Memory B cell (primary cell): Measurements from ENCODE around the gene IFNA1.

Source experiments
- ATAC-seq: fragments of 150-1000 bp; cut with Tn5 transposase; 2 replicates; pipeline ENCODE4 v1.10.0; 2021; ENCODE audit warnings: low read depth, mild to moderate bottlenecking, moderate library complexity
- DNase-seq, 2 donors: peaks; one replicate each; pipeline ENCODE4 v3.0.0; 2022; ENCODE audit warnings: low spot score in 2 of 2
- H3K27ac Mint-ChIP-seq: one replicate; pipeline ENCODE4 v1.8.0; 2022; ENCODE audit warnings: mild to moderate bottlenecking, moderate library complexity, mixed read lengths
- H3K27me3 Mint-ChIP-seq: one replicate; pipeline ENCODE4 v1.8.0; 2022; ENCODE audit warnings: mixed read lengths
- H3K36me3 Mint-ChIP-seq: one replicate; pipeline ENCODE4 v1.8.0; 2022; ENCODE audit warnings: mild to moderate bottlenecking, mixed read lengths
- H3K4me1 Mint-ChIP-seq: one replicate; pipeline ENCODE4 v1.8.0; 2022; ENCODE audit warnings: mixed read lengths
- H3K4me3 Mint-ChIP-seq: one replicate; pipeline ENCODE4 v1.8.0; 2022; ENCODE audit warnings: mild to moderate bottlenecking, moderate library complexity, mixed read lengths
- H3K9me3 Mint-ChIP-seq: one replicate; pipeline ENCODE4 v1.8.0; 2022; ENCODE audit warnings: mixed read lengths

The IFNA1 gene

DNA sequence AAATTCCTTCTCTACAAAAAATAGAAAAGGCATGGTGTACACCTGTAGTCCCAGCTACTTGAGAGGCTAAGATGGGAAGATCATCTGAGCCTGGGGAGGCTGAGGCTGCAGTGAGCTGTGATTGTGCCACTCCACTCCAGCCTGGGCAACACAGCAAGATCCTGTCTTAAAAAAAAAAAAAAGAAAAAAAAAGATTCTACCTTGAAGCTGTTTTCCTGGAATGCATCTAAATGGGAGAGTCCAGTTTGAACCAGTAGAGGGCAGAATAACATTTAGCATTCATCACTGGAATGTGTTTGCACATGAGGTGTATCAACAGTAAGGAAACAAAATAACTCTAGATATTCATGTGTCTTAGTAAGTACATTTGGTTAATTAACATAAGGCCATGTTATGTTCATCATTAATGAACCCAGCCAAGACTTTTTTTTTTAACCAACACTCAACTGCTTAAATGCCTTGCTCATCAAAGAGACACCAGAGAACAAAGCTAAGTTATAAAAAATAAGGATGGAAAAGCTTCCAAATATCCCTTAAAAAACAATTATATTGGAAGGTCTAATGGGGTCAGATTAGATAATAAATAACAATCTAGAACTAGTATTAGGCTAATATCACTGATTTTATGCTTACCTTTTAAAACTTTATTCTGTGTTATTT is 25.8 kb downstream of the IFNA1 start:
- no peaks in the 10 kb centered on the region for H3K4me1 Mint-ChIP-seq
- ATAC-seq (no peak), DNase-seq (peak in 1 of 2 donors; percentile 7)
- H3K27me3 Mint-ChIP-seq: peaks cover 5% of the 10 kb centered on the region
- H3K27ac Mint-ChIP-seq: no peak overlapping the region
- no peak overlapping the region for H3K4me3 Mint-ChIP-seq
- no peaks in the 10 kb centered on the region for H3K36me3 Mint-ChIP-seq
- peaks cover 7% of the 10 kb centered on the region for H3K9me3 Mint-ChIP-seq

DNA sequence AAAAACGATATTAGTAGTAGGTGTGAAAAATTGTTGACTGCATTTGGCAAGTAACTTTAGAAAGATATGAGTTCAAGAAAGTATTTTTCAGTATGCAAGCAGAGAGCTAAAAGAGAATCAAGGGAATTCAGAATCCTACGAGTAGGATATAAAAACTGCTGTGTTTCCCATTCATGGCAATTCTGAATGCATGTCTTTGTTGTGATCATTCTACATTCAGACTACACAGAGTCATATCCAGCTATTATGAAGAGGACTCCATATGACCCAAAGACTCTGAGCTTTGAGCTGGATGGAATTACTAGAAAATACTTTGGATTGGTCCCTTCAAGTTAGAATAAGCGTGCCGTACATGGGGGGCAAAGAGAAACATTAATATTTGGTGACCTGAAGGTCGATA is 29.9 kb downstream of the IFNA1 start:
- ATAC-seq (no peak), DNase-seq (no peak)
- Mint-ChIP-seq H3K9me3 (no peaks in the 10 kb centered on the region), H3K4me1 (no peaks in the 10 kb centered on the region), H3K36me3 (no peaks in the 10 kb centered on the region), H3K4me3 (no peak overlapping the region), H3K27me3 (peaks cover 10% of the 10 kb centered on the region), H3K27ac (no peak overlapping the region)

DNA sequence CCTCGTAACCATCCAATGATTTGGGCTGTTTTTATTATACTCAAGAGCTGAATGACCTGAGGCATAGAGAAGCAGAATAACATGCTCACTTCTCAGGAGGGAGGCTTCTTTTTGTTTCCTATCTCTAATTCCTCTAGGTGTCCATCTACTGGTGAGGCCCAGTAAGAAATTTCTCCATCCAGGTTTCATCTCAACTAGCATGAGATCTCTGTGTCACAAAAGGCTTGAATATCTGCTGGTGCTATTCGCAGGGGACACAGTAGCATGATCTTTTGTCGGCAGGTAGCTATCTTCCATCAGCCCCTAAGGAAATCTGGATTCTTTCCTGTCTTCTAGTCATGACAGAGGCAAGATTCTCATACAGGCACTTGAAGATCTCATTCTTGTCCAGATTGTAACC is 33.0 kb downstream of the IFNA1 start:
- Mint-ChIP-seq H3K9me3 (no peaks in the 10 kb centered on the region), H3K27me3 (peaks cover 11% of the 10 kb centered on the region), H3K4me1 (no peaks in the 10 kb centered on the region), H3K36me3 (no peaks in the 10 kb centered on the region), H3K27ac (no peak overlapping the region), H3K4me3 (no peak overlapping the region)
- ATAC-seq (no peak), DNase-seq (no peak)

DNA sequence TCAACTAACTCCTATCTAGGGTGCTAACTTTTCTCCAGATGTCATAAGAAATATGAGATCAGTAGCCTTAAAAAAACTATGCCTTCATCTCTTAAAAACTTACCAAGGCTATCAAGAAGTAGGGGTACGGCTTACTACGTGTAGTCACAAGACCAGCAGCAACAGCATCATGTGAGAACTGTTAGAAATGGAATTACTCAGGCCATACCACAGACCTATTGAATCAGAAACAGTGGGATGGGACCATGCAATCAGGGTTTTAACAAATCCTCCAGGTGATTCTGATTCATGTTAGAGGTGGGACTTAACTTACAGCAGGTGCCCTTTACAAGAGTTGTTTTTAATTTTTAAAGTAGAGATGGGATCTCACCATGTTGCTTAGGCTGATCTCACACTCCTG is 37.2 kb downstream of the IFNA1 start:
- ATAC-seq: no peak
- H3K4me3 Mint-ChIP-seq: no peak overlapping the region
- no peak overlapping the region for H3K27ac Mint-ChIP-seq
- peaks cover 12% of the 10 kb centered on the region for H3K27me3 Mint-ChIP-seq
- H3K4me1 Mint-ChIP-seq: peaks cover 5% of the 10 kb centered on the region
- H3K36me3 Mint-ChIP-seq: no peaks in the 10 kb centered on the region
- H3K9me3 Mint-ChIP-seq: no peaks in the 10 kb centered on the region
- DNase-seq: no peak

DNA sequence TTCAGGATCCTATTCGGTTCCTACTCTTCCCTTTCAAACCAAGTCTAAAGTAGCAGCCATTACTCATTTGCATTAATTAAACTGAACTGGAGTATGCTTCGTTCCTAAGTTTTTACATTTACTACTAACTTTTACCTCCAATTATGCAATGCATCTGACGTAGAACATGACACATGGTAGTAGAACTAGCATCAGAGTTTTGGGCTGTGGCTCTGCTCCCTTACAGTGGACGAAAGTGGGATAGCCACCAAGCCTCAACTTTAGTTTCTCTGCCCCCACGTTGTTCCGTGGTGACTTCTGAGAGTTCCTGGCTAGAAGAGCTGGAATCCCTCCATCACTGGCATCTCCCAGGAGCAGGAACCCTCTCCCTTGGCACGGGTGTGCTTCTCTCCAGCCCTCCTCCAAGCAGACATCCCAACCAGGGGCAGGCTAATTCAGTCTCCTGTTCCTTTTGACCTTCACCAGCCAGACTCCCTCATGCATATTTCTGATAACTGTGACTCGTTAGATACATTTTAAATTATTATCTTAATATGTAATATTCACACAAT is 39.0 kb downstream of the IFNA1 start:
- DNase-seq (no peak), ATAC-seq (no peak)
- Mint-ChIP-seq H3K27me3 (peaks cover 8% of the 10 kb centered on the region), H3K36me3 (no peaks in the 10 kb centered on the region), H3K27ac (no peak overlapping the region), H3K4me3 (no peak overlapping the region), H3K4me1 (peaks cover 5% of the 10 kb centered on the region), H3K9me3 (peaks cover 2% of the 10 kb centered on the region)

DNA sequence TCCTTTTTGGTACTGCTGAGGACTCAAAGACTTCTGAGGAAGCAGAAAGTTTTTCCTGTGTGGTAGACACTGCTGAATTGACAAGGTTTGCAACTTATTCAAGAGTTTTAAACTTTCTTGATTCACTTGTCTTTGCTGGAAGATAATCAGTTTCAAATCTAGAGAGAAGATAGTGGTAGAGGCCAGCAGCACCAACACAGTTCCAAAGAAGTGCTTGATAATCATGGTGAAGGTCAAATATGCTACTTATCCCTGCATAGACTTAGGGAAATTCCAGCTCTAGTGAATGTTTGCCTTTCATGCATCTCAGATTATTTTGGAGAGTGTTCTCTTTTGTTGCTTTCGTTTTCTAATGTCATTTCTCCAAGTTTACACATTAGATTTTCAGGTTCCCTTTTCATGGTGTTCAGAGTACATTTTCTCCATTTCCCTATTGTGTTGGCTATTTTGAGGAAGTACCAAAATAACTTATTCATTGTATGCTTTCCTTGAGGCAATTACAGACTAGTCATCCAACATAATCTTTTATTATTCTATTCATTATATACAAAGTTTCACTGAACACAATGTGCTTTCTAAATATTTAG is 41.3 kb downstream of the IFNA1 start:
- H3K36me3 Mint-ChIP-seq: no peaks in the 10 kb centered on the region
- DNase-seq (no peak), ATAC-seq (peak; percentile 56)
- H3K27me3 Mint-ChIP-seq: peaks cover 4% of the 10 kb centered on the region
- peaks cover 5% of the 10 kb centered on the region for H3K4me1 Mint-ChIP-seq
- H3K9me3 Mint-ChIP-seq: peaks cover 10% of the 10 kb centered on the region
- H3K4me3 Mint-ChIP-seq: no peak overlapping the region
- no peak overlapping the region for H3K27ac Mint-ChIP-seq

DNA sequence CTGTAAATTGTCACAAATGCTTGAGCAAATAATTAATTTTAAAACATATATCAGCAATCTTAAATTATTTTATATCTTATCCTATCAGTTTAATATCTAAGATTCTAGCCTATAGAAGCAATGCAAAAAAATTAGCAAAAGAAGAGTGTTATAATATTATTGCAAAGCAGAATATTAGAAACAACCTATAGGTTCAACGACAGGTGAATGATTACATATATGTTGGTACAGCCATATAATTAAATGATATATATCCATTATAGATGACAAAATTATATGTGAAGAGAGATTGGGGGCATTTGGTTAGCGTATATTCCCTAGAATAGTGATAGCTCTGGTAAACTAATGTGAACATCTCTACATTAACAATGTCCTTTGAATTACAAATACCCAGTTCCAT is 42.0 kb downstream of the IFNA1 start, which contains the start of gene IFNE:
Gene IFNE (minus strand): TSS at position 101 of the 400 bp plus-strand sequence. CDS start 619 bp downstream, outside the sequence.
- Mint-ChIP-seq H3K27me3 (peaks cover 4% of the 10 kb centered on the region), H3K9me3 (peaks cover 10% of the 10 kb centered on the region), H3K4me3 (no peak within 1 kb of the TSS), H3K36me3 (no peaks in the 10 kb centered on the region), H3K4me1 (peaks cover 5% of the 10 kb centered on the region), H3K27ac (no peak within 1 kb of the TSS)
- DNase-seq: no peak
- no peak for ATAC-seq
